AG09319 (cell line): ENCODE results near the gene LAMB1.
"Not testable (repeated sequence)": the region's sequence is repeated elsewhere in the genome, so short reads cannot be mapped to it uniquely, and the experiment has no call there.

Source experiments
- DNase-seq: peaks from one replicate; pipeline ENCODE4 v3.0.0-alpha.2; 2010; ENCODE audit warnings: low read depth; ENCODE audit errors: extremely low read depth
- TF ChIP-seq, protein P1 (sequence below): IDR thresholded peaks from 2 replicates; pipeline ENCODE4 v1.5.1; 2011; ENCODE audit warnings: low read depth, mild to moderate bottlenecking, inconsistent platforms, low read length, moderate library complexity

Gene LAMB1

GRCh38 chr7:107961405-107961804 is 41.6 kb downstream of the LAMB1 start:
- TF ChIP-seq, protein P1, sequence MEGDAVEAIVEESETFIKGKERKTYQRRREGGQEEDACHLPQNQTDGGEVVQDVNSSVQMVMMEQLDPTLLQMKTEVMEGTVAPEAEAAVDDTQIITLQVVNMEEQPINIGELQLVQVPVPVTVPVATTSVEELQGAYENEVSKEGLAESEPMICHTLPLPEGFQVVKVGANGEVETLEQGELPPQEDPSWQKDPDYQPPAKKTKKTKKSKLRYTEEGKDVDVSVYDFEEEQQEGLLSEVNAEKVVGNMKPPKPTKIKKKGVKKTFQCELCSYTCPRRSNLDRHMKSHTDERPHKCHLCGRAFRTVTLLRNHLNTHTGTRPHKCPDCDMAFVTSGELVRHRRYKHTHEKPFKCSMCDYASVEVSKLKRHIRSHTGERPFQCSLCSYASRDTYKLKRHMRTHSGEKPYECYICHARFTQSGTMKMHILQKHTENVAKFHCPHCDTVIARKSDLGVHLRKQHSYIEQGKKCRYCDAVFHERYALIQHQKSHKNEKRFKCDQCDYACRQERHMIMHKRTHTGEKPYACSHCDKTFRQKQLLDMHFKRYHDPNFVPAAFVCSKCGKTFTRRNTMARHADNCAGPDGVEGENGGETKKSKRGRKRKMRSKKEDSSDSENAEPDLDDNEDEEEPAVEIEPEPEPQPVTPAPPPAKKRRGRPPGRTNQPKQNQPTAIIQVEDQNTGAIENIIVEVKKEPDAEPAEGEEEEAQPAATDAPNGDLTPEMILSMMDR, result no peak
- no peak for DNase-seq

- TF ChIP-seq, protein P1, result no peak
Measured at GRCh38 chr7:107960272-107960671, 42.7 kb downstream of the LAMB1 start.

DNA sequence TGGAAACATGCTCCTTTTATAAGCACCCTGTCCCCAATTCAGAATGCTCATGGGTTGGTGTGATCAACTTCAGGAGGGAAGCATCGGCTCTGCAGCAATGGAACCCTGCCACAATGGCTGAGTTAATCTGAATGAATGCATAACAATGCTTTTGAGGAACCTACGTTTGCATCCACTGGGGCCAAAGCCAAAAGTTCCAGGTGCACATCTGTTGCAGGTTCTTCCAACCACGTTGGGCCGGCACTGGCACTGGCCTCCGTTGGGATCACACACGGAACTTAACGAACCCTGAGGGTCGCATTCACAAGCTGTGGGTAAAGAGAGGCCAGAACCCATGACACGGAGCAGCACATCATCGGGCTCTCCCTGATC is 43.4 kb downstream of the LAMB1 start:
- TF ChIP-seq, protein P1, result no peak
- no peak for DNase-seq

More at GRCh38 chr7:107960272-107960671, 42.7 kb downstream of the LAMB1 start:
- no peak for DNase-seq

DNA sequence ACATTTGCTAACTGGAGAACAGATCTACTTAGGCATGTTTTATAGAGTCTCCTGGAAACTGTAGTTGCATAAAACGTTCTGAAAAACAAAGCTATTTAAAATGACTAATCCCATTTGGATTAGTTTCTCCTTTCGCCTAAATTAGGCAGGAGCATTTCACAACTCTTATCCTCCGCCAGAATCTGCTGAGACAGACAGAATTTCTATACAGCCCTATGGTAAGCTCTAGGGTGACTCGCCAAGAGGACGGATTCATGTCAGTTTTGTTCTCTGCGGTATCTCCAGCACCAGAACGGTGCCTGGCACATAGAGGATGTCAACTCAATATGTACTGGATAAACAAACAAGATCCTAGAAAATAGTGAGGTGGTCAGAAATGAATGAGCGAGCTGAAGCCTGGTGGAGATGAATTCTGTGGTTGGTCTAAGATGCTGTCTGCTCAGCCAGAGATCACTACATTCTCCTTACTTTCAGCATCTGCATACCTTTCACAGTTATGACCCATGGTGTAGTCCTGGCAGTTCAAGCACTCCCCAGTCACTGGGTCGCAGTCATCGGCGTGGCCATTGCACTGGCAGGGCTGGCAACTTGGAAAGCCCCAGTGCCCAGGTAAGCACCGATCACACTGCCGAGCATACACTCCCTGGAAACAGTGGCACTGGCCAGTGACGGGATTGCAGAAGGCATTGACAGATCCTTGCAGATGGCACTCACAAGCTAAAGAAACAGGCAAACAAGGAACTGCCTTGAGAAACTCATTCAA is 44.0 kb downstream of the LAMB1 start:
- DNase-seq, result peak; percentile 77
- TF ChIP-seq, protein P1, result no peak

- no peak for DNase-seq
Measured at GRCh38 chr7:107957436-107957835, 45.5 kb downstream of the LAMB1 start.

GRCh38 chr7:107956950-107957349 is 46.0 kb downstream of the LAMB1 start:
- DNase-seq, result not testable (repeated sequence)

More at GRCh38 chr7:107957436-107957835, 45.5 kb downstream of the LAMB1 start:
- TF ChIP-seq, protein P1, result no peak

DNA sequence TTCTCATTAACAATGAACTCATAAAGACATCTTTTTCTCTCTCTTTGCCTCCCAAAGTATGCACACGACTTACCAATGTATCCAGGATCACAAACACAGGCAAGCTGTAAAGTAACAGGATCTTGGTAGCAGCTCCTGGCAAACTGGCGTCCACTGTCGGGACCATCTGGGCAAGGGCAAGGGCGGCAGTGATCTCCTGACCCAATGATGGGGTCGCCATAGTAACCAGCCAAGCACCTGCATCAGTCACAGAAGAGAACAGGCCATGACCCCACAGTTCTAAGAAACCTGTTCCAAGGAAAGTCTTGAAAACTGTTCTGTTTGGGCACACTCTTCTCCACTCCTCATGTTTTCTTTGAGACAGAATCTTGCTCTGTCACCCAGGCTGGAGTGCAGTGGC is 47.6 kb downstream of the LAMB1 start:
- DNase-seq, result no peak
- TF ChIP-seq, protein P1, result no peak

- no peak for DNase-seq
Measured at GRCh38 chr7:107953924-107954303, 49.0 kb downstream of the LAMB1 start.

More at GRCh38 chr7:107953924-107954303, 49.0 kb downstream of the LAMB1 start:
- TF ChIP-seq, protein P1, result no peak
